GM12801 (cell line): ENCODE data around the gene AUTS2.

ENCODE experiments used
- TF ChIP-seq, protein P1 (sequence below): IDR thresholded peaks from one replicate; pipeline ENCODE4 v1.5.1; 2011; ENCODE audit warnings: control low read depth; ENCODE audit not compliant: insufficient read length; ENCODE audit errors: extremely low read depth

The AUTS2 gene

DNA sequence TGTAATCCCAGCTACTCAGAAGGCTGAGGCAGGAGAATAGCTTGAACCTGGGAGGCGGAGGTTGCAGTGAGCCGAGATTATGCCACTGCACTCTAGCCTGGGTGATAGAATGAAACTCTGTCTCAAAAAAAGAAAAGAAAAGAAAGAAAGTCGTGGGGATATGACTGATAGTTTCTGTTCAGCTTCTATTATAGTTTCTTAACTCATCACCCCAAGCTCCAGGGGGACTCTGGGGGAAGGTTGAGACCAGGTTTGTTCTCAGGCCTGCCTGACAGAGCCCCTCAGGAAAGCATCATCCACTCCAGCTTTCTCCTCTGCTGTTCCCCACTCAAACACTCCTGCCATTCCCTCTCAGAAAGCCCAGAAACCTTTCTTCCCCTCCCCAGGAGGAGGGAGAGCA lies 991.3 kb downstream of the AUTS2 start:
- TF ChIP-seq, protein P1, sequence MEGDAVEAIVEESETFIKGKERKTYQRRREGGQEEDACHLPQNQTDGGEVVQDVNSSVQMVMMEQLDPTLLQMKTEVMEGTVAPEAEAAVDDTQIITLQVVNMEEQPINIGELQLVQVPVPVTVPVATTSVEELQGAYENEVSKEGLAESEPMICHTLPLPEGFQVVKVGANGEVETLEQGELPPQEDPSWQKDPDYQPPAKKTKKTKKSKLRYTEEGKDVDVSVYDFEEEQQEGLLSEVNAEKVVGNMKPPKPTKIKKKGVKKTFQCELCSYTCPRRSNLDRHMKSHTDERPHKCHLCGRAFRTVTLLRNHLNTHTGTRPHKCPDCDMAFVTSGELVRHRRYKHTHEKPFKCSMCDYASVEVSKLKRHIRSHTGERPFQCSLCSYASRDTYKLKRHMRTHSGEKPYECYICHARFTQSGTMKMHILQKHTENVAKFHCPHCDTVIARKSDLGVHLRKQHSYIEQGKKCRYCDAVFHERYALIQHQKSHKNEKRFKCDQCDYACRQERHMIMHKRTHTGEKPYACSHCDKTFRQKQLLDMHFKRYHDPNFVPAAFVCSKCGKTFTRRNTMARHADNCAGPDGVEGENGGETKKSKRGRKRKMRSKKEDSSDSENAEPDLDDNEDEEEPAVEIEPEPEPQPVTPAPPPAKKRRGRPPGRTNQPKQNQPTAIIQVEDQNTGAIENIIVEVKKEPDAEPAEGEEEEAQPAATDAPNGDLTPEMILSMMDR = no peak

DNA sequence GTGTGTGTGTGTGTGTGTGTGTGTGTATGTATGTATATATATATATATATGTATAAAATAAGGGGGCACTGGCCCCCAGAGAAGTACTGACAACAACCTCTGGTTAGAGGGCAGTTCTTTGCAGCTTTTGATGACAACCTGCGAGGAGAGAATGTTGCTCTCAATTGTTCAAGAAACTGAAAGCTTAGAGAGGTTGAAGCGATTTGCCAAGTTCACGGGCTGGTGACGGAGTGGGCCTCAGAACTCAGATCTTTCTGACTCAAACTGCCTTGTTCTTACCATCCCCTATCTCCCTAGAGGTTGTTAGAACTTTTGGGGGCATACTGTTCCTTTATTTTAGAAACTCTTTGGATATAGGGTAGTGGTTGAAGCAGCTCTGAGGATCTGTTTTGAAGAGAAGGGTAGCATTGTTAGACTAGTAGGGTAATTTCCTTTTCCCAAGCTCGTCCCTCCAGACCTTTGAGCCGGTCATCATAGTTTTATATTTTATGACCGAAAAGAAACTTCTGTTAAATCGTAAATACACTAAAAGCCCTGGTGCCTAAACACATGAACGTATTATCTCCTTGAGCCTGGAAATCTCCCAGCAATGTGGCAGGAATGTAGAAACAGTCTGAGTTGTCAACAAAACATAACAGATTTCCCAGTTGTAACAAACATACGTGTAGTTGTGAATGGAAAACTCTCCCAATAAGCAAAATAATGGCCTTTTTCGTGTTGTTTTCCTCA lies 992.0 kb downstream of the AUTS2 start:
- TF ChIP-seq, protein P1 = no peak

DNA sequence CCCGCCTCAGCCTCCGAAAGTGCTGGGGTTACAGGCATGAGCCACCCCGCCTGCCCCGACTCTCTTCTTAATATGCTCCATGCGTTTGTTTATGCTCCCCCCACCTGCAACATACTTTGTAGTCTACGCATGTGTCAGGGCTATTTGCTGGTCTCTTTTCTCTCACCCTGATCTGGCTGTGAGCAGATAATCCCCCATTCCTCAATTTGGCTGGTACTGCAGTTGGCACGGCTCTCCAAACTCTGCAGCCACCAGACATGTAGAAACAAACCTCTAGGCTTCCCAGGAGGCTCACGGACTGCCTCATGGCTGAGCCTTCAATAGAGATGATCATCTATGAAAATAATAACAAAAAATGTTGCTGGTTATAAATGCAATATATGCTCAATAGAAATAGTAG lies 993.4 kb downstream of the AUTS2 start:
- TF ChIP-seq, protein P1 = no peak

DNA sequence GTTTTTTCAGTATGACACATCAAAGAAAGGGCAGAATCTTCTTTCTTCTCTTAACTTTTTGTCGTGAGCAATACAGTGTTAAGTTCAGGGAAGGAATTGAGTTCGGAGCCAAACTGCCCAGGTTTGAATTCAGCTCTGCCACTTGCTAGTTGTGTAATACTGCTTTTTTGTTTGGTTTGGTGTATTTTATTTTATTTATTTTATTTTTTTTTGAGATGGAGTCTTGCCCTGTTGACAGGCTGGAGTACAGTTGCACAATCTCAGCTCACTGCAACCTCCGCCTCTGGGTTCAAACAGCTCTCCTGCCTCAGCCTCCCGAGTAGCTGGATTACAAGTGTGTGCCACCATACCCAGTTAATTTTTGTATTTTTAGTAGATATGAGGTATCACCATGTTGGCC lies 993.9 kb downstream of the AUTS2 start:
- TF ChIP-seq, protein P1 = no peak

DNA sequence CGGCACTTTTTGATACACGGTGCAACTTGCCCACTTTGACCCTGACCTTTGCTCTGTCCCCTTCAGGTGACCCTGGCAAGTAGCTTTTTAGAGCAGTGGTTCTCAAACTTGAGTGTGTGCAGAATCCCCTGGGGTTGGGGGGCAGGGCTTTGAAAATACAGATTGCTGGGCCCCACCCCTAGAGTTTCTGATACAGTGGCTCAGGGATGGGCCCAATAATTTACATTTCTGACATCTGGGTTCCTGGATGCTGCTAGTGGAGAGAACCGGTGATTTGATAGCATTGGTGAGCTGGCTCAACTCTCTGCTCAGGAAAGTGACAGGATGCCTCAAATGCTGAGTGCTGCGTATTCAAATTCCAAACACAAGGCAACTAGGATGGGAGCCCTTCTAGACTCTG lies 995.9 kb downstream of the AUTS2 start:
- TF ChIP-seq, protein P1 = no peak

DNA sequence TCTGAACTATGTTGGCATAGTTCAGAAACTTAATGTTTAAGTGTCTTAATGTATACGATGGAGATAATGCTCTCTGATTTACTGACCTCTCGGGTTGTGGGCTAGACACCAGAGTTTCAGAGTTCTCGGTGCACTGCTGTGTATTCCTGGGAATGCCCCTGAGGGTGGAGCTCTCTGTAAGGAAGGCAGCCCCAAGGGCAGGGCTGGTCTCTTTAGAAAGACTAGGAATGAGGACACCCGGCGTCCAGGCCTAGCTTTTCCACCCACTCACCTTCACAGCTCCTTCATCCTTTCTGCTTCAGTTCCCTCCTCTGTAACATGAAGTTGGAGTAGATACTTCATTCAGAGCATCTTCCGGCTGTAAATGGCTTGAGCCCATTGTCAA lies 997.1 kb downstream of the AUTS2 start:
- TF ChIP-seq, protein P1 = no peak

DNA sequence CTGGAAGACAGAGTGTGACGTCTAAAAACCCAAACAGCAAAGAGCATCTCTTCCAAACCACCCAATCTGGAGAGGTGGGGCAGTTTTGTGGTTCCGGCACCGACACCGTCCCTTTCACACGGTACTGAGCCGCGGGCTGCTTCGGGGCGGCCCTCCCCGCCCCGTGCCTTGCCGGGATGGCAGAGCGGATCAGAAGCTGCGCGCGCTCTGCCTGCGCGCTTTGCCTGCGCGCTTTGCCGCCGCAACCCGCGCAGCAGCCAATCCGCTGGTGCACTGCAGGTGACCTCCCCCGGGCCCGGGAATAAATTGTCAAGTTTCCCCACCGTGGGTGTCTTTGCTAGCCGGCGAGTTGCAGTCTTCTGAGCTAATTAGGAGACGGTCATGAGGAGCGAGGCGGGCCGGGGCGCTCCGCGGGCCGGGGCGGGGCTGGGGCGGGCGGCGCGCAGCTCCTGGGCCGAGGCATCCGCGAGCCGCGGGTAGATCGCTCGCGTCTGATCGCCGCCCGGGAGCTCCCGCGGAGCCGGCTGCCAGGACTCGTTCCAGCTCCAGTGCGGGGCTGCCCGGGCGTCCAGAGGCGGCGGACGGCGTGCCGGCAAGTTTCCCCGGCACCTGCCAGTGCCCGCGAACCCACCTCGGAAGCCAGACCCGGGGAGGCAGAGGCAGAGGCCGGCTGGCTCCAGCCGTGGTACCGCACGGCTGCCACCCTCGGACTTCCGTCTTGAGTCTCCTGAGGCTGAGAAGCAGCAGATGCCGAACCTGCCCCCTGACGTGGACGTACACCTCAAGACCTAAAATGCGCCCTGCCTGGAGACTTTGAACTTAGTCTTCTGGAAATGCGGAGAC lies 997.7 kb downstream of the AUTS2 start:
- TF ChIP-seq, protein P1 = no peak
